Esophagus squamous epithelium (tissue), 5 donors: ENCODE measurements around the gene ABCA9. TPM values are rescaled to one million over a fixed set of nuclear protein-coding genes. Genes with fewer than 3 reads are reported as not detected.
A peak's percentile ranks its signal among the peaks of the same experiment; 100 is the strongest.

Source experiments
- DNase-seq: peaks from one replicate; lab custom pipeline; 2025; lab: John Stamatoyannopoulos, UW
- H3K27ac ChIP-seq, 4 donors: fragments of 200-600 bp; sonication (generic); one replicate each; pipeline ENCODE4 v1.5.1; 2016 to 2019; ENCODE audit warnings: mild to moderate bottlenecking in 1 of 4
- H3K27me3 ChIP-seq, 4 donors: fragments of 200-600 bp; sonication (generic); 1 replicate in 3 of 4; 2 replicates in 1 of 4; pipeline versions ENCODE4 v1.5.1 to v1.6.0; 2017 to 2021; ENCODE audit warnings: antibody characterized with exemption in 1 of 4
- H3K36me3 ChIP-seq, 3 donors: fragments of 200-600 bp; sonication (generic); one replicate each; pipeline ENCODE4 v1.5.1; 2016 to 2019
- H3K4me1 ChIP-seq, 3 donors: fragments of 200-600 bp; sonication (generic); one replicate each; pipeline ENCODE4 v1.5.1; 2017 to 2019
- H3K4me3 ChIP-seq, 4 donors: fragments of 200-600 bp; sonication (generic); 1 replicate in 3 of 4; 2 replicates in 1 of 4; pipeline ENCODE4 v1.5.1; 2016 to 2019; ENCODE audit warnings: mild to moderate bottlenecking in 2 of 4, moderate library complexity in 1 of 4
- H3K9me3 ChIP-seq, 3 donors: fragments of 200-600 bp; sonication (generic); one replicate each; pipeline ENCODE4 v1.5.1; 2016 to 2019
- CTCF ChIP-seq, 6 experiments: fragments of 450-650 bp in 4 of 6; fragments of 200-600 bp in 2 of 6; sonication (generic) in 2 of 6; IDR thresholded peaks; one replicate each; pipeline ENCODE4 v1.5.1; 2016 to 2019; ENCODE audit warnings: antibody characterized with exemption in 6 of 6, mild to moderate bottlenecking in 4 of 6, moderate library complexity in 4 of 6
- POLR2A ChIP-seq, 4 donors: fragments of 450-650 bp; IDR thresholded peaks; one replicate each; pipeline ENCODE4 v1.6.1; 2017; ENCODE audit warnings: antibody characterized with exemption in 4 of 4, mild to moderate bottlenecking in 4 of 4, moderate library complexity in 3 of 4
- WGBS, 2 donors: methylation state at CpG; one replicate each; pipeline ENCODE4 v1.1.5; 2018; 5-methylcytosine and 5-hydroxymethylcytosine counted together
- intact Hi-C: fragments of 100-400 bp; cut with DNase I; formaldehyde crosslinking; loops from one replicate; pipeline ENCODE4 v1.15.0; 2022
- total RNA-seq, 4 donors: library from RNA; depleted of rRNA; stranded (reverse); fragments of >200 nt; gene quantifications; one replicate each; pipeline ENCODE4 v1.1.0, GENCODE V29; 2016
- donor health status: DM: yes; HTN: yes; CAD: no.

The ABCA9 gene
- total RNA-seq, 4 donors from 2014 or later, result 0.34 to 17.4 (median 5.3) TPM

GRCh38 chr17:69058165-69058564 is 2.6 kb downstream of the ABCA9 start:
- 30 to 100% methylated on average over 1 of the region's 1 CpG for WGBS, 2 donors
- Histone ChIP-seq H3K27ac (no peak overlapping the region), H3K9me3 (no peaks in the 10 kb centered on the region), H3K4me3 (no peak overlapping the region), H3K36me3 (no peaks in the 10 kb centered on the region), H3K4me1 (peaks cover 0 to 5% (median 0%) of the 10 kb centered on the region in 3 donors), H3K27me3 (no peaks in the 10 kb centered on the region)
- intact Hi-C loops, result no loop called here
- TF ChIP-seq POLR2A (IDR thresholded peaks at IDR 0.05), result no peak
- no peak for TF ChIP-seq CTCF (IDR thresholded peaks at IDR 0.05)
- DNase-seq, result no peak

- no peak overlapping the region for H3K27ac ChIP-seq
- intact Hi-C loops, result no loop called here
- H3K4me3 ChIP-seq, result no peak overlapping the region
- DNase-seq, result no peak
- H3K27me3 ChIP-seq, result no peaks in the 10 kb centered on the region
- H3K36me3 ChIP-seq, result no peaks in the 10 kb centered on the region
- H3K9me3 ChIP-seq, result no peaks in the 10 kb centered on the region
- 56 to 70% methylated on average over 1 of the region's 1 CpG for WGBS, 2 donors
- TF ChIP-seq CTCF (IDR thresholded peaks at IDR 0.05) (no peak), POLR2A (IDR thresholded peaks at IDR 0.05) (no peak)
- peaks cover 0 to 5% (median 0%) of the 10 kb centered on the region in 3 donors for H3K4me1 ChIP-seq
Observed at GRCh38 chr17:69057280-69057679, 3.4 kb downstream of the ABCA9 start.

- intact Hi-C loops, result no loop called here
Observed at GRCh38 chr17:69056179-69056823, 4.4 kb downstream of the ABCA9 start.

GRCh38 chr17:69055334-69055733 is 5.4 kb downstream of the ABCA9 start:
- no peaks in the 10 kb centered on the region for H3K9me3 ChIP-seq
- WGBS, 2 donors, result 64 to 65% methylated on average over 2 of the region's 2 CpGs
- no peaks in the 10 kb centered on the region for H3K36me3 ChIP-seq
- no peak overlapping the region for H3K27ac ChIP-seq
- intact Hi-C loops, result no loop called here
- TF ChIP-seq POLR2A (IDR thresholded peaks at IDR 0.05) (no peak), CTCF (IDR thresholded peaks at IDR 0.05) (no peak)
- no peak overlapping the region for H3K4me3 ChIP-seq
- H3K27me3 ChIP-seq, result no peaks in the 10 kb centered on the region
- H3K4me1 ChIP-seq, result peaks cover 0 to 1% (median 0%) of the 10 kb centered on the region in 3 donors
- DNase-seq, result no peak

More at GRCh38 chr17:69056179-69056823, 4.4 kb downstream of the ABCA9 start:
- 73 to 85% methylated on average over 3 of the region's 3 CpGs for WGBS, 2 donors
- no peak overlapping the region for H3K4me3 ChIP-seq
- DNase-seq, result no peak
- no peak overlapping the region for H3K27ac ChIP-seq
- H3K36me3 ChIP-seq, result no peaks in the 10 kb centered on the region
- no peak for TF ChIP-seq CTCF (IDR thresholded peaks at IDR 0.05)
- no peak for TF ChIP-seq POLR2A (IDR thresholded peaks at IDR 0.05)
- no peaks in the 10 kb centered on the region for H3K9me3 ChIP-seq
- H3K27me3 ChIP-seq, result no peaks in the 10 kb centered on the region
- peaks cover 0 to 5% (median 0%) of the 10 kb centered on the region in 3 donors for H3K4me1 ChIP-seq

GRCh38 chr17:69050999-69051775 is 9.5 kb downstream of the ABCA9 start:
- intact Hi-C loops, result no loop called here
- Histone ChIP-seq H3K4me3 (no peak overlapping the region), H3K9me3 (no peaks in the 10 kb centered on the region), H3K27me3 (no peaks in the 10 kb centered on the region), H3K36me3 (no peaks in the 10 kb centered on the region), H3K4me1 (peaks cover 0 to 15% (median 4%) of the 10 kb centered on the region in 3 donors), H3K27ac (peak overlapping the region in 2 of 4 donors; percentile 30 to 39)
- WGBS, 2 donors, result 79 to 81% methylated on average over 5 of the region's 5 CpGs
- no peak for DNase-seq
- TF ChIP-seq CTCF (IDR thresholded peaks at IDR 0.05), result no peak
- TF ChIP-seq POLR2A (IDR thresholded peaks at IDR 0.05), result no peak
